Hematopoietic multipotent progenitor cell treated with erythropoietin and hydrocortisone succinate and interleukin-3 and kit ligand, for 6 days (in vitro differentiated cells): ENCODE results near the gene ANKRD12.

Experiments used
- DNase-seq: peaks from one replicate; pipeline ENCODE4 v3.0.0-alpha.2; 2015

Gene ANKRD12

DNA sequence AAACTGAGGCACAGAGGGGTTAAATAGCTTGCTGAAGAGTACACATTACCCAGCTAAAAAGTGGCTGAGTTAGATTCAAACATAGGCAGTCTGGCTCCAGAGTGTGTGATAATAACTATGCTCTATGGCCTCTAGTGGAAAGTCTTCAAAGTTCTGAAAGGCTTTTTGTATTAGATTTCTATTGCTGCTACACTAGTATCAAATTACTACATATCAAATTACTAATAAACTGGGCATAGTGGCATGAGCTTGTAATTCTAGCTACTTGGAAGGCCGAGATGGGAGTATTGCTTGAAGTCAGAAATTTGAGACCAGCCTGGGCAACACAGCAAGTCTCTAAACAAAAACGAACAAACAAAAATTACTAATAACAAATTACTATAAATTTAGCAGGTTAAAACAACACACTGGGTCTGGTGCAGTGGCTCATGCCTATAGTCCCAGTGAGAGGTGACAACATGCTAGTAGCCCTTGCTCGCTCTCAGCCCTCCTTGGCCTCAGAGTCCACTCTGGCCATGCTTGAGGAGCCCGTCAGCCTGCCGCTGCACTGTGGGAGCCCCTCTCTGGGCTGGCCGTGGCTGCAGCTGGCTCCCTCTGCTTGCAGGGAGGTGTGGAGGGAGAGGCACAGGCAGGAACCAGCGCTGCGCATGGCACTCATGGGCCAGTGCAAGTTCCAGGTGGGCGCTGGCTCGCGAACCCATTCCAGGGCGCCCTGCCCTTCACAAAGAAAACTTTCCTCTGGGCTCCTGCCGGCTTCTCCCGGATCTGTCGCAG is 159.8 kb downstream of the ANKRD12 start:
- DNase-seq: no peak

DNA sequence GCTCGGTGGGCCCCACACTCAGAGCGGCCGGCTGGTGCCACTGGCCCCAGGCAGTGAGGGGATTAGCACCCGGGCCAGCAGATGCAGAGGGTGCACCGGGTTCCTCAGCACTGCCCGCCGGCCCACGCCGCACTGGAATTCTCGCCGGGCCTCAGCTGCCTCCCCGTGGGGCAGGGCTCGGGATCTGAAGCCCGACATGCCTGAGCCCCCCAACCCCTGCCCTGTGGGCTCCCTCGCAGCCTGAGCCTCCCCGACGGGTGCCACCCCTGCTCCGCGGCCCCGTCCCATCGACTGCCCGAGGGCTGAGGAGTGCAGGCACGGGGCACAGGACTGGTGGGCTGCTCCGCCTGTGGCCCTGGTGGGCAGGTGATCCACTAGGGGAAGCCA is 160.4 kb downstream of the ANKRD12 start:
- no peak for DNase-seq

DNA sequence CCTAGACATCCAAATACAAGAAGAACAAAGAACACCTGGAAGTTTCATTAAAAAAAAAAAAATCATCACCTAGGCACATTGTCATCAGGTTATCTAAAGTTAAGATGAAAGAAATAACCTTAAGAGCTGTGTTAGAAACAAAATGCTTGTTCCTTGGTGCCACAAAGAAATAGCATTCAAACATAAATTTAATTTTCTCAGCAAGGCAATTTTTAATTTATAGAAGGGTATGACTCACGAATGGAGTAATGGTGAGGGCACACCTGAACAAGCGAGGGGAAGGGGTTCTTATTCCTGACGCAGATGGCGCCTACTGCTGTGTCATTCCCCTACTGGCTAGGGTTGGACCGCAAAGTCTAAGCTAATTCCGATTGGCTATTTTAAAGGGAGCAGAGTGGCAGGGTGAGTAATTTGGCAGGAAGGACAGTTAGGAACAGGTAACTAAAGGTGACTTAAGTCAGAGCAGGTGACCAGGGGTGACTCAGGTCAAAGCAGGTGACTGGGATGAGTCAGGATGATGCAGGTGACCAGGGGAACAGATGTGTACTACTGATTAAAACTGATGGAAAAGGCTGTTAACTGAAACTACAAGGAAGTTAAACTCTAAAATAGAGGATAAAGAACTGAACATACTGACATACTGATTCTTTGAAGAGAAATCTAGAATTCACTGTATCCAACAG is 167.9 kb downstream of the ANKRD12 start:
- DNase-seq: no peak

DNA sequence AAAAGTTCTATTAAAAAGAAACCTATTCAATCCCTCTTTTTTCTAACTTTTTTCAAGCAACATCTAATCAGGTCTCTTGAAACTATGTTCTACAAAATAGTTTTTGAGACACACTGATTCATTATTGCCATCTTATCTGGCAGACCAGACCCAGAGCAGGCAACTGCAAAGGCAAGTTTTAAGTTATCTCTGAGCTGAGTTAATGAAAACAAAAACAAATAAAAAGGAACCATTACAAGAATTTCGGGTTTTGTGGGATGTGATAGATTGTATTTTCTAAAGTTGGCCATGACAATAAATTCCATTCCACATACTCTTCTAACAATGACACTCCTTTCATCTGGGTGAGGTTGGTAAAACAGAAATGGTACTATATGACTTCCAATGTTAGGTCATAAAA is 182.8 kb downstream of the ANKRD12 start:
- DNase-seq: no peak

DNA sequence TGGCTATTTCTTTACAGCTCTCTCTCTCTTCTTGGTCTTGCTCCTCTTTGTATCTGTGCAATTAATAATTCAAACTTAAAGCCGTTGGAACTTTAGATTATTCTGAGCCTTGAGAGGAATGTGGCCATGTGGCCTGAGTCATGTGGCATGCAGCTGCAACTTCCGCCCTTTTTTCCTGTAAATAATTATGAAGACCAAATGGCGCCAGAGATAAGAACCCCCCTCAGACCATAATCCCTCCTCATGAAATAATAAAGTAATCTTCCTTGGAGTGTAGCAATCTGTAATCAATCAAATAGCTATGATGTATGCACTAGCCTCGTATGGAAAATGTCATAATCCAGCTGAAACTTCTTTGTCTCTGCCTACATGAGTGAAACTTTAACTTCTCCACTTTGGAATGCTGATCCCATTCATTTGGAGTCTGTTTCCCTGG is 184.5 kb downstream of the ANKRD12 start:
- DNase-seq: peak; percentile 45

DNA sequence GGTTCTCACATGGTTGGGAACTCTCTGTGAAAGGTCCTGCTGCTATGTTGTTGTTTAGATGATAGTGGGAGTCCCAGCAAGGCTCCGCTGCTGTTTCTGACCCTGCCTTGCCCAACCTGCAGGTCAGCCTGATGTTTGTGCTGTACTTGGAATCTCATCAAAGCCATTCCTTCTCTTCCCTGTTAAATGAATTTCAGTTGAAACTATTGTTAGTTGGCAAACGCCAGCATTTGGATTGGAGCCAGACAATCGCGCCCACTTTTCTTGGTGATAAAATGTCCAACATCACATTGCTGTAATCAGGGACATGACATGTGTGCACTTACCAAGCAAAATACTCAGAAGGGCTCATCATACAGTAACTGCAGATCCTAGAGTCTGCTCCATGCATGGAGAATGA is 185.2 kb downstream of the ANKRD12 start:
- peak; percentile 63 for DNase-seq

DNA sequence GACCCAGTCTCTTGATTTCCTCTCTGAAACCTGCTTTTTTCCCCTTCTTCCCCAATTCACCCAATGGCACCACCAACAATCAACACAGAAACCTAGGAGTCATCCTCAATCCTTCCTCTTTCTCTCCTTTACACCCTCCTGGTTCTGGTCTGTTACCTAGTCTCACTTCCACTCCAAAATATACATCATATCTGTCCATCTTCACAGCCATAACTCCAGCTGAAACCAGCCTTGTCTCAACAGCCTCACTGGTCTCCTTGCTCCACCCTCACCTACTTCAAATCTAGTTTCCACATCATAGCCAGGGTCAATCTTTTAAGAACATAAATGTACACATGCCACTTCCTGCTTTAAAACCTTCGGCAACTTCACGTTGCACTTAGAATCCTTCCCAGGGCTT is 186.2 kb downstream of the ANKRD12 start:
- no peak for DNase-seq

DNA sequence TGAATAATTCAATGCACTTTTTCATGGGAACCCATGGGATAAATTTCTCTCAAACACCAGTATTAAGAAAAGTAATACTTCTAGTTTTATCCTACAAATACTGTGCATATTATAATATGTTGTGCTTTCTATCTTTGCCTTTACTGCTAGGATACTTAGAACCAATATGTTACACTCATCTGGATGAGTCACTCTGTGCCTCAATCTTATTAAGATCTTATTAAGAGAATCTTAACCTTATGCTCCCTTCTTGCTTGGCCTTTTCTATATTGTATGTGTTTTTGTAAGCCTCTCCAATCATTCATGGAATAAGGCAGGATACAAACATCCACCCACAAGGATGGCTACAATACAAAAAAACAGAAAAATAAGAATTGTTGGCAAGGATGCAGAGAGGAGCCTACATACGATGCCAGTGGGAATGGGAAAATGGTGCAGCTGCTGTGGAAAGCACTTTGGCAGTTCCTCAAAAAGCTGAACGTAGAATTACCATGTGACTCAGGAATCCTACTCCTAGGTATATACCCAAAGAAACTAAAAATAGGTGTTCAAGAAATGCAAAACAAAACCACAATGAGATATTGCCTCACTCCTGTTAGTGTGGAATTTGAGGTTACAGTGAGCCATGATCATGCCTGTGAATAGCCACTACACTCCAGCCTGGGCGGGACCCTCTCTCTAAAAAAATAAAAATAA is 187.3 kb downstream of the ANKRD12 start:
- DNase-seq: no peak

DNA sequence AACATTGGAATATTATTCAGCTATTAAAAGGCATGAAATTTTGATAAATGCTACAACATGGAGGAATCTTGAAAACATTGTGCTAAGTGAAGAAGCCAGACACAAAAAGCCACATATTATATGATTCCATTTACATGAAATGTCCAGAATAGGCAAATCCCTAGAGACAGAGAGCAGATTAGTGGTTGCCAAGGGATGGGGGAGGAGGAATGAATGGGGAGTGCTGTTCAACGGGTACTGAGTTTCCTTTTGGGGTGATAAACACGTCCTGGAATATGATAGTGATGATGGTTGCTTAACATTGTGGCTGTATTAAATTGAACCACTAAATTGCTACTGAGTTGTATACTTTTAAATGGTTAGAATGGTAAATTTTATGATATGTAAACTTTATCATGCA is 189.1 kb downstream of the ANKRD12 start:
- DNase-seq: no peak

DNA sequence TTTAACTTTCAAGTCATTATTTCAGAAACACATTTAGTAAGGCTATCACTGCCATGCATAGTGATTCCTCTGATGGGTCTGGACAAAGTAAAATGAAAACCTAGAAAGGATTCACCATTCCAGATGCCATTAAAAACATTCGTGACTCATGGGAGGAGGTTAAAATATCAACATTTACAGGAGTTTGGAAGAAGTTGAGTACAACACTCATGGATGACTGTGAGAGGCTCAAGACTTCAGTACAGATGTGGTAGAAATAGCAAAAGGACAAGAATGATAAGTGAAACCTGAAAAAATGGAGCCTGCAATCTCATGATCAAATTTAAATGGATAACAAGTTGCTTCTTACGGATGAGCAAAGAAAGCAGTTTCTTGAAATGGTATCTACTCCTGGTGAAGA is 192.2 kb downstream of the ANKRD12 start:
- no peak for DNase-seq

DNA sequence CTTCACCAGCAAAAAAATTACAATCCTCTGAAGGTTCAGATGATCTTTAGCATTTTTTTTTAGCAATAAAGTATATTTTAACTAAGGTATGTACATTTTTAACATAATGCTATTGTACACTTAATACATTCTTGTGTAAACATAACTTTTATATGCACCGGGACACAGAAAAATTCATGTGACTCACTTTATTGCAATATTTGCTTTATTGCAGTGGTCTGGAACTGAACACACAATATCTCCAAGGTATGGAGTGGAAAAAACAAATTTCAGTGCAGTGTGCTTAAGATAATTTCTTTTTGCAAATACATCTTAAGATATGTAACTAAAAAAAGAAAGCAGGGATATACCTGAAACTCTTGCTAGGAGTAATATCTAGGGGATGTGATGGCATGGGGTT is 192.9 kb downstream of the ANKRD12 start:
- no peak for DNase-seq

DNA sequence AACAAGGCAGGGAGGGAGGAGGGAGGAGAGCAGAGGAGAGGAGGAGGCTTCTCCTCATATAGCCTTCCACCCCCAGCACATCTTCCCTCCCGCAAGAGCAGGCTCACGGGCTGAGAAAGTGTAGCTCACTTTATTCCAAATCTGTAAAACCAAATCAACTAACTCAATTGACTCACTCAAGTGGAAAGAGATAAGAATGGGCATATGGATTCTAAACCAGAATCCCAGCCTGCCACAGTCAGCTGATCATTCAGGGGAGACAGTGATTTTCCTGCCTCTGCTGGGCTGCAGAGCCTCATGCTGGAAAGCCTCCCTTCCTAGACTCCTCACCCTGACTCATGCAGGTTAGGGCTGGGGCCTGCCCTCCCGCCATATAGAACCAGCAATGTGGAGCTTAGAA is 193.8 kb downstream of the ANKRD12 start:
- no peak for DNase-seq

DNA sequence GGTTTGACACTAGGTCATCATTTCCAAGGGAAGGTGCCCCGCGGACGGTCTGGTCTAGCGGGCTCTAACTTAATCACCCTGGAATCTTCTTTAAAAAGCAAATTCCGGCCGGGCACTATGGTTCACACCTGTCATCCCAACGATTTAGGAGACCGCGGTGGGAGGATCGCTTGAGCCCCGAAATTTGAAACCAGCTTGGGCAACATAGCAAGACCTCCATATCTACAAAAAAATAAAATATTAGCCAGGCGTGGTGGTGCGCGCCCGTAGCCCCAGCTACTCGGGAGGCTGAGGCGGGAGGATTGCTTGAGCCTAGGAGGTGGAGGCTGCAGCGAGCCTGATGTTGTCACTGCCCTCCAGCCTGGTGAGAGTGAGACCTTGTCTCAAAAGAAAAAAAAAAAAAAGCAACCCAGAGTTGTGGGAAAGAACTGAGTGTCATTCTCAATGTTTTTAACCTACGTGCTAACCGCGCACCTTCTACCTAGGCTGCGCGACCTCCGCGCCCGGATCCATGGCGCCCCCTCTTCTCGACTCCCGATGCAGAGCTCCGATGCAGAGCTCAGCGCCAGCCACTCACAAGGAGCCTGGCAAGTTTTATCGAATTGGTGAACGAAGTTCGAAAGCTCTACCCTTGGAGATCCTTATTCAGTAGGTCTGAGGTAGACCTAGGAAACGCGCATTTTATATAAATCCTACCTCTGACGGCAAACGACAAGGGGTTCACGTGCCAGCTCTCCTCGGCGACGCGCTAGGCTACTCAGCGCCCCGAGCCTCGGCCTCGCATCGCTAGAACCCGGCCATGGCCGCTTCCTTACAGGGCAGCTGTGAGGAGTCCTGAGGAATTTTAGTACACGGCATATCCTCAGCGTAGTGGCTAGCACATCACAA is 197.1 kb downstream of the ANKRD12 start:
- no peak for DNase-seq

DNA sequence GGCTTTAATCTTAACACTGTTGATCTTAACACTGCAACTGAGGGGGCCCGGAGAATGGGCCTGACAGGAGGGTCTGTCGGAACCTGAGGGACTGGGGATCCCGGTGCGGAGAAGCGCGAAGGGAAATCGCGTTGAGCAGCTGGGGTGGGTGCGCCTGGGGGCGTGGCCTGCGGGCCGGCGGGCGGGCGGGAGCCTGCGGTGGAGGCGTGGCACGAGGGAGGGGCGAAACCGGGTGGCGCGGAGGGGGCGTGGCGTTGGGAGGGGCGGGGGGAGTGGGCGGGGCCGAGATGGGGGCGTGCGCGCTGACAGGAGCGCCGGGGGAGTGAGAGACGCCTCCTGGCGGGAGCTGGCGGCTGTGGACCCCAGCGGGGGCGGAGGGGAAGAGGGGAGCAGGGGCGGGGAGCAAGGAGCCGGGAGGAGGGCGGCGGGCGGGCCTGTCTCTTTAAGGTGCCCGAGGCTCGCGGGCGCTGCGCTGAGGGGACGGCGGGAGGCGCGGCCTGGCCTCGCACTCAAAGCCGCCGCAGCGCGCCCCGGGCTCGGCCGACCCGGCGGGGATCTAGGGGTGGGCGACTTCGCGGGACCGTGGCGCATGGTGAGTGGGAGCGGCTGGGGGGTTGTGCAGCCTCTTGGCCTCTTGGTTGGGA is 197.9 kb downstream of the ANKRD12 start, which contains the start of gene TWSG1:
TSS of gene TWSG1 (plus strand) at position 445 of the 644 bp plus-strand sequence. CDS start 2,457 bp downstream, outside the sequence.
- peak; percentile 97 for DNase-seq

DNA sequence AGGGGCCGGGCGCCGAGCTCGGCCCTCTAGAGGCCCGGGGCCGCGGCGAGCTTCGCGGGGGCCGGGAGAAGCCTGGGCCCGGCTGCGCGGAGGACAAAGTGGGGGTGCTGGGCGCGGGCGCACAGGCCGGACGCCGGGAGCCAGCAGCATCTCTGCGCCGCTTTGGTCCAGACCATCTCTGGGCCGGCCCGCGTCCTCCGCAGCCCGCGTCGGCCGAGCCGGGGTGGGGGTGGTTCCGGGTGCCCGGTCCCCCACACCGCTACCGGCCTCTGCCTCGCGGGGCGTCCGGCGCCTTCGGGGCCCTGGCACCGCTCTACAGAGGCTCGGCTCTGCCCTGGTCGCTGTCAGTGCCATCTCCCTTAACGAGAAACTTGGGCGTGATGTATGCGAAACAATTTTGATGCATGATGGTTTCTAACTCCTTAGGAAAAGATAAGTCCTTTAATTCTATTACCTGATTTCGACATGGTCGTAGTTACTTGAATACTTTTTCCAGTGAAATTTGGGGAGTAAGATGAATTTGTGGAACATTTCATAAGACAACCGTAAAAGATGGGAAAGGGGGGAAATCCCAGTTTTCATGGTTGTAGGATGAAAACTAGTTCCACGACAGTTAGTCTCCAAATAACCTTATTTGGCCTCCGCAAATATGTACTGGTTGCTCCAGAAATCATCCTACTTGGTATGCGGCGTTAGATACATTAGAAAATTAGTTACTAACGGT is 198.6 kb downstream of the ANKRD12 start:
- DNase-seq: peak; percentile 73
